ENCODE results near the gene SLC25A53.

DNA sequence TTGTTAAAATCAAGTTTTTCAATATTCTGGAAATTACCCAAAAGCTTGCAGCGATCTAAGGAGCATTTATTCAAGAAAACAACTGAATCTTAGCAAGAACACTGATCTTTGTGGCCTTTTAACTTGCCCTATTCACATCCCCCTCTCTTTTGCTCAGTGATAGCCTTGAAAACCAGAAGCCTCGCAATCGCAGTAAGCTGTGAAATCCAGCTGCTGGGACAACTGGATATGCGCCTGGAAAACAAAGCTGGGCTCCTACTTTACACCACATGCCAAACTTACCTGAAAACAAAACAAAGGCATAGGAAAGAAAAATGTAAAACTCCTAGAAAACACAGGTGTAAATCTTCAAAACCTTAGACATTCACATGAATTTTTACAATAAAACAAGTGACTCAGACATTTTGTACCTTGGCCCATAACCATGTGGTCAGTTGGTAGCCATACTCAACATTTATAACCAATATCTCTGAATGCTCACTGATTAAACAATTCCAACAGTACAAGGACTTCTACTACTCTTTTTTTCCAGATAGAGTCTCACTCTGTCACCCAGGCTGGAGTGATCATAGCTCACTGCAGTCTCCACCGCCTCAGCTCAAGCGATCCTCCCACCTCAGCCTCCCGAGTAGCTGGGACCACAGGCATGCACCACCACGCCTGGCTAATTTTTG is 15.6 kb downstream of the SLC25A53 start:
- TF ChIP-seq CTCF (IDR thresholded peaks at IDR 0.05) (no peak), MAFK (IDR thresholded peaks at IDR 0.05; ENCODE audit: partially characterized antibody) (no peak), REST (IDR thresholded peaks at IDR 0.05) (no peak), POLR2A (IDR thresholded peaks at IDR 0.05; ENCODE audit: low read length) (no peak), ESRRA (IDR thresholded peaks at IDR 0.05; ENCODE audit: borderline replicate concordance, low read length) (no peak)

Data from A549 (cell line).